IMR-90 (cell line): ENCODE data around the gene MRGPRD. TPM values are rescaled to one million over a fixed set of nuclear protein-coding genes. Genes with fewer than 3 reads are reported as not detected.

ENCODE experiments used
- ATAC-seq: fragments of 200-7000 bp; cut with Tn5 transposase; 2 replicates; pipeline ENCODE4 v1.9.1; 2020; ENCODE audit warnings: low read depth, mild to moderate bottlenecking, moderate library complexity
- BruUV-seq: library from RNA; stranded (reverse); fragments of 400-500 nt; replicated peaks from 2 replicates; lab custom pipeline; 2021; lab: Mats Ljungman, UMichigan
- CTCF ChIA-PET: fragments of 300-600 bp; formaldehyde crosslinking; extraction: SDS; loops from one replicate; lab custom pipeline; 2021; ENCODE audit warnings: antibody characterized with exemption; lab: Yijun Ruan, JAX
- POLR2A ChIA-PET: fragments of 300-600 bp; sonication (Branson Sonifier 250); formaldehyde crosslinking; loops from one replicate; lab custom pipeline; 2022; ENCODE audit warnings: antibody characterized with exemption; ENCODE audit not compliant: unreplicated experiment; lab: Charles Lee
- DNase-seq: peaks from one replicate; pipeline ENCODE4 v3.0.0; 2013
- H2AFZ ChIP-seq: replicated peaks from 2 replicates; pipeline ENCODE3; 2013; ENCODE audit warnings: low read length, mild to moderate bottlenecking; ENCODE audit not compliant: poor library complexity
- H2AK5ac ChIP-seq: 2 replicates; pipeline ENCODE4 v1.6.1; 2013; ENCODE audit warnings: low read depth, low read length, inconsistent platforms
- H2AK9ac ChIP-seq: replicated peaks from 2 replicates; pipeline ENCODE3; 2013; ENCODE audit warnings: mild to moderate bottlenecking, low read depth, low read length, moderate library complexity; ENCODE audit not compliant: poor library complexity
- H2BK120ac ChIP-seq: 2 replicates; pipeline ENCODE4 v1.6.1; 2013; ENCODE audit warnings: low read depth, low read length, inconsistent platforms
- H2BK15ac ChIP-seq: 3 replicates; pipeline ENCODE4 v1.6.1; 2013; ENCODE audit warnings: low read depth, low read length, inconsistent platforms
- H2BK20ac ChIP-seq: 2 replicates; pipeline ENCODE4 v1.6.1; 2013; ENCODE audit warnings: low read depth, mild to moderate bottlenecking, inconsistent platforms, low read length, moderate library complexity
- H2BK5ac ChIP-seq: 2 replicates; pipeline ENCODE4 v1.6.1; 2013; ENCODE audit warnings: mild to moderate bottlenecking, low read depth, low read length, inconsistent platforms; ENCODE audit not compliant: poor library complexity, severe bottlenecking
- H3K14ac ChIP-seq: replicated peaks from 2 replicates; pipeline ENCODE4 v1.6.1; 2013; ENCODE audit warnings: low read depth, low read length, inconsistent platforms
- H3K18ac ChIP-seq: 2 replicates; pipeline ENCODE4 v1.6.1; 2013; ENCODE audit warnings: low read depth, low read length, control low read depth
- H3K23ac ChIP-seq: 2 replicates; pipeline ENCODE4 v1.6.1; 2013; ENCODE audit warnings: low read depth, low read length, inconsistent platforms
- H3K27ac ChIP-seq: 2 replicates; pipeline ENCODE4 v1.5.1; 2013; ENCODE audit warnings: mild to moderate bottlenecking, control low read depth, low read length; ENCODE audit not compliant: insufficient read depth
- H3K27me3 ChIP-seq: 2 replicates; pipeline ENCODE4 v1.6.1; 2013; ENCODE audit warnings: low read length; ENCODE audit not compliant: control insufficient read depth, insufficient read depth
- H3K36me3 ChIP-seq: 2 replicates; pipeline ENCODE4 v1.6.1; 2013; ENCODE audit warnings: low read length, mixed read lengths; ENCODE audit not compliant: control insufficient read depth, insufficient read depth
- H3K4ac ChIP-seq: 2 replicates; pipeline ENCODE4 v1.6.1; 2013; ENCODE audit warnings: low read depth, low read length, inconsistent platforms
- H3K4me1 ChIP-seq: 2 replicates; pipeline ENCODE4 v1.6.1; 2013; ENCODE audit warnings: low read length, mixed read lengths; ENCODE audit not compliant: control insufficient read depth, insufficient read depth
- H3K4me2 ChIP-seq: 2 replicates; pipeline ENCODE4 v1.6.1; 2013; ENCODE audit warnings: low read depth, mild to moderate bottlenecking, control low read depth, low read length, moderate library complexity
- H3K4me3 ChIP-seq: 2 replicates; pipeline ENCODE4 v1.5.1; 2013; ENCODE audit warnings: low read depth, mild to moderate bottlenecking, control low read depth, low read length, moderate library complexity; ENCODE audit not compliant: insufficient read depth
- H3K56ac ChIP-seq: 2 replicates; pipeline ENCODE4 v1.6.1; 2013; ENCODE audit warnings: low read length, inconsistent platforms; ENCODE audit not compliant: insufficient read depth; ENCODE audit errors: extremely low read depth
- H3K79me1 ChIP-seq, 2 experiments: 2 replicates each; pipeline ENCODE4 v1.6.1; 2013; ENCODE audit warnings: low read length in 2 of 2, inconsistent platforms in 1 of 2, low read depth in 1 of 2
- H3K9ac ChIP-seq: 2 replicates; pipeline ENCODE4 v1.6.1; 2013; ENCODE audit warnings: low read depth, low read length, control low read depth
- H3K9me1 ChIP-seq: 2 replicates; pipeline ENCODE4 v1.6.1; 2013; ENCODE audit warnings: low read length, inconsistent platforms; ENCODE audit not compliant: insufficient read depth
- H3K9me3 ChIP-seq: 2 replicates; pipeline ENCODE4 v1.6.1; 2013; ENCODE audit warnings: low read length; ENCODE audit not compliant: control insufficient read depth, insufficient read depth
- H4K20me1 ChIP-seq: 2 replicates; pipeline ENCODE4 v1.6.1; 2013; ENCODE audit warnings: low read length, inconsistent platforms; ENCODE audit not compliant: insufficient read depth
- H4K5ac ChIP-seq: 2 replicates; pipeline ENCODE4 v1.6.1; 2013; ENCODE audit warnings: mild to moderate bottlenecking, low read depth, low read length, control low read depth
- H4K8ac ChIP-seq, 2 experiments: 2 replicates each; pipeline ENCODE4 v1.6.1; 2013; ENCODE audit warnings: low read depth in 2 of 2, low read length in 2 of 2, control low read depth in 1 of 2, inconsistent platforms in 1 of 2
- H4K91ac ChIP-seq: 2 replicates; pipeline ENCODE4 v1.6.1; 2013; ENCODE audit warnings: low read depth, low read length, inconsistent platforms; ENCODE audit not compliant: insufficient read depth
- BHLHE40 ChIP-seq: fragments of 150-350 bp; IDR thresholded peaks from 2 replicates; pipeline ENCODE4 v1.6.1; 2016; ENCODE audit warnings: mild to moderate bottlenecking, low read depth, low read length
- CEBPB ChIP-seq: IDR thresholded peaks from 2 replicates; pipeline ENCODE4 v1.6.1; 2012; ENCODE audit warnings: low read depth, low read length, improper control_type of control experiment
- FOS ChIP-seq: fragments of 150-350 bp; IDR thresholded peaks from 2 replicates; pipeline ENCODE4 v1.6.1; 2016; ENCODE audit warnings: low read depth, low read length
- NFE2L2 ChIP-seq: fragments of 150-350 bp; IDR thresholded peaks from 2 replicates; pipeline ENCODE4 v1.6.1; 2016; ENCODE audit warnings: low read depth, mild to moderate bottlenecking, low read length
- RAD21 ChIP-seq: IDR thresholded peaks from 2 replicates; pipeline ENCODE4 v1.6.1; 2012; ENCODE audit warnings: low read length, improper control_type of control experiment
- RFX5 ChIP-seq: IDR thresholded peaks from 2 replicates; pipeline ENCODE4 v1.8.0; 2012; ENCODE audit warnings: low read depth, mild to moderate bottlenecking, low read length, moderate library complexity
- SMC3 ChIP-seq: fragments of 150-350 bp; IDR thresholded peaks from 2 replicates; pipeline ENCODE4 v1.6.1; 2016; ENCODE audit warnings: low read depth, mild to moderate bottlenecking, antibody characterized with exemption, low read length, moderate library complexity
- USF2 ChIP-seq: fragments of 150-350 bp; IDR thresholded peaks from 2 replicates; pipeline ENCODE4 v1.6.1; 2017; ENCODE audit warnings: mild to moderate bottlenecking, antibody characterized with exemption, low read length, low read depth
- WGBS, 2 experiments: methylation state at CpG; one replicate each; pipeline versions ENCODE4 v1.1.5 to v1.1.7; 2013; ENCODE audit warnings: missing lambda C conversion rate in 2 of 2; ENCODE audit not compliant: insufficient read length in 1 of 2; ENCODE audit errors: extremely low coverage in 2 of 2; 5-methylcytosine and 5-hydroxymethylcytosine counted together
- dilution Hi-C: fragments of 300-500 bp; cut with HindIII; formaldehyde crosslinking; loops from one replicate; pipeline ENCODE4 v1.14.3; 2018; ENCODE audit warnings: low sequenced_read_pairs; ENCODE audit not compliant: unreplicated experiment
- in situ Hi-C: fragments of 300-500 bp; cut with MboI; formaldehyde crosslinking; loops from 3 replicates; pipeline ENCODE4 v1.14.3; 2019; ENCODE audit warnings: low sequenced_read_pairs, inconsistent platforms, mixed read lengths
- intact Hi-C: fragments of 100-400 bp; cut with micrococcal nuclease; formaldehyde crosslinking; loops from 2 replicates; pipeline ENCODE4 v1.10.0; 2022
- polyA plus RNA-seq, 3 experiments: library from polyadenylated mRNA; depleted of rRNA; stranded (reverse); fragments of >200 nt; gene quantifications; 2 replicates each; pipeline ENCODE4 v1.2.3, GENCODE V29; 2012; ENCODE audit warnings: low replicate concordance in 1 of 3
- total RNA-seq: library from RNA; depleted of rRNA; stranded (reverse); fragments of >200 nt; gene quantifications from 2 replicates; pipeline ENCODE4 v1.2.3, GENCODE V29; 2012
- TF ChIP-seq, protein P1 (sequence below): fragments of 150-350 bp; IDR thresholded peaks from 2 replicates; pipeline ENCODE4 v1.6.1; 2016; ENCODE audit warnings: low read depth, mild to moderate bottlenecking, low read length, moderate library complexity, borderline replicate concordance
- TF ChIP-seq, protein P2 (sequence below): conservative IDR thresholded peaks from 2 replicates; pipeline ENCODE4 v1.5.1; 2012; ENCODE audit warnings: mild to moderate bottlenecking, low read depth, low read length, improper control_type of control experiment

Gene MRGPRD
- total and polyA plus RNA-seq, 2 of the 4 experiments (the other 2 are of a cell fraction): not detected

GRCh38 chr11:69003866-69004367 lies 23.1 kb upstream of the MRGPRD start:
- Histone ChIP-seq H2BK20ac (no peak overlapping the region), H3K27me3 (no peaks in the 10 kb centered on the region), H3K27ac (no peak overlapping the region), H3K9ac (no peak overlapping the region), H2BK15ac (no peak overlapping the region), H3K36me3 (peaks cover 42% of the 10 kb centered on the region), H4K5ac (no peak overlapping the region), H2BK5ac (no peak overlapping the region), H3K79me1 (peaks cover 8 to 37% of the 10 kb centered on the region in 2 experiments), H3K4ac (no peak overlapping the region), H3K4me3 (no peak overlapping the region), H4K91ac (no peak overlapping the region), H4K20me1 (peaks cover 8% of the 10 kb centered on the region), H3K4me2 (no peak overlapping the region), H3K4me1 (peaks cover 32% of the 10 kb centered on the region), H3K56ac (no peak overlapping the region), H3K9me3 (no peaks in the 10 kb centered on the region), H3K14ac (no peak overlapping the region), H3K18ac (no peak overlapping the region), H4K8ac (no peak overlapping the region), H2AFZ (no peak overlapping the region), H2AK5ac (no peak overlapping the region), H3K23ac (no peak overlapping the region), H2AK9ac (no peak overlapping the region), H3K9me1 (peaks cover 12% of the 10 kb centered on the region), H2BK120ac (no peak overlapping the region)
- WGBS, 2 experiments: 79% methylated on average over 3 of the region's 20 CpGs; no CpG with 5 or more reads in 1 of the 2 experiments
- BruUV-seq: no TSS peak
- TF ChIP-seq USF2: no peak
- TF ChIP-seq FOS: no peak
- no peak for TF ChIP-seq NFE2L2
- TF ChIP-seq RAD21: no peak
- TF ChIP-seq, protein P1, sequence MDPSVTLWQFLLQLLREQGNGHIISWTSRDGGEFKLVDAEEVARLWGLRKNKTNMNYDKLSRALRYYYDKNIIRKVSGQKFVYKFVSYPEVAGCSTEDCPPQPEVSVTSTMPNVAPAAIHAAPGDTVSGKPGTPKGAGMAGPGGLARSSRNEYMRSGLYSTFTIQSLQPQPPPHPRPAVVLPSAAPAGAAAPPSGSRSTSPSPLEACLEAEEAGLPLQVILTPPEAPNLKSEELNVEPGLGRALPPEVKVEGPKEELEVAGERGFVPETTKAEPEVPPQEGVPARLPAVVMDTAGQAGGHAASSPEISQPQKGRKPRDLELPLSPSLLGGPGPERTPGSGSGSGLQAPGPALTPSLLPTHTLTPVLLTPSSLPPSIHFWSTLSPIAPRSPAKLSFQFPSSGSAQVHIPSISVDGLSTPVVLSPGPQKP: no peak
- TF ChIP-seq, protein P2, sequence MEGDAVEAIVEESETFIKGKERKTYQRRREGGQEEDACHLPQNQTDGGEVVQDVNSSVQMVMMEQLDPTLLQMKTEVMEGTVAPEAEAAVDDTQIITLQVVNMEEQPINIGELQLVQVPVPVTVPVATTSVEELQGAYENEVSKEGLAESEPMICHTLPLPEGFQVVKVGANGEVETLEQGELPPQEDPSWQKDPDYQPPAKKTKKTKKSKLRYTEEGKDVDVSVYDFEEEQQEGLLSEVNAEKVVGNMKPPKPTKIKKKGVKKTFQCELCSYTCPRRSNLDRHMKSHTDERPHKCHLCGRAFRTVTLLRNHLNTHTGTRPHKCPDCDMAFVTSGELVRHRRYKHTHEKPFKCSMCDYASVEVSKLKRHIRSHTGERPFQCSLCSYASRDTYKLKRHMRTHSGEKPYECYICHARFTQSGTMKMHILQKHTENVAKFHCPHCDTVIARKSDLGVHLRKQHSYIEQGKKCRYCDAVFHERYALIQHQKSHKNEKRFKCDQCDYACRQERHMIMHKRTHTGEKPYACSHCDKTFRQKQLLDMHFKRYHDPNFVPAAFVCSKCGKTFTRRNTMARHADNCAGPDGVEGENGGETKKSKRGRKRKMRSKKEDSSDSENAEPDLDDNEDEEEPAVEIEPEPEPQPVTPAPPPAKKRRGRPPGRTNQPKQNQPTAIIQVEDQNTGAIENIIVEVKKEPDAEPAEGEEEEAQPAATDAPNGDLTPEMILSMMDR: no peak
- TF ChIP-seq RFX5: no peak
- no peak for TF ChIP-seq CEBPB
- TF ChIP-seq BHLHE40: no peak
- no peak for TF ChIP-seq SMC3
- in situ Hi-C loops: no loop called here
- DNase-seq: no peak
- no peak for ATAC-seq
- intact Hi-C loops: loop anchor here (5.0 kb wide), 1 partner anchor 102 kb away; the partner anchor contains the start of genes IGHMBP2 and MRPL21
- dilution Hi-C loops: no loop called here
- ChIA-PET POLR2A (no interaction called here), CTCF (no interaction called here)
